DND-41 (cell line): Measurements from ENCODE around the gene ABCB11.

Experiments
- CTCF ChIP-seq: IDR thresholded peaks from 2 replicates; pipeline ENCODE4 v1.5.1; 2012; ENCODE audit warnings: borderline replicate concordance, low read length, moderate library complexity, mild to moderate bottlenecking; ENCODE audit not compliant: poor library complexity, severe bottlenecking; ENCODE audit errors: extremely low read depth
- EZH2 ChIP-seq: IDR thresholded peaks from 3 replicates; pipeline ENCODE4 v1.6.1; 2012; ENCODE audit warnings: borderline replicate concordance, low read depth, mild to moderate bottlenecking, moderate library complexity, low read length, inconsistent platforms; ENCODE audit not compliant: severe bottlenecking

DNA sequence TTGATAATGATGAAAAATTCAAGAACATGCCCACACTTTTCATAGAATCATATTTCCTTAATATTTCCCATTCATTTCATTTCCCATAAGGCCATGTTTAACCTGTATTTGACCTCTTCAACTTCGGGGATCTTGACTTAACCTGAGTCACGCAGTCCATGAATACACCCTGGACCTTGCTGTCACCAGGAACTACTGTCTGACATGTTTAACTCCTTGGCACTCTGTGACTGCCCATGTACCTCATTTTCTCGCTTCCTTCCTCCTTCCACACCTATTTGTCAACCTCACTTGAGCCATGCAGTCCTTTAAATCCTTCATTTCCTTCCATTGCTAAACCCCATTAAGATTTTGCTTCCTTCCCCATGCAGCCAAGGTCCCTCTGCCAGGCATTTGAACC is 16.3 kb downstream of the ABCB11 start:
- TF ChIP-seq CTCF (no peak), EZH2 (no peak)
